GM18861 (cell line): ENCODE measurements around the gene RPL12.

Source experiments
- ATAC-seq: cut with Tn5 transposase; IDR thresholded peaks from one replicate; pipeline ENCODE4 v1.9.1; 2021; ENCODE audit not compliant: unreplicated experiment

Gene RPL12

DNA sequence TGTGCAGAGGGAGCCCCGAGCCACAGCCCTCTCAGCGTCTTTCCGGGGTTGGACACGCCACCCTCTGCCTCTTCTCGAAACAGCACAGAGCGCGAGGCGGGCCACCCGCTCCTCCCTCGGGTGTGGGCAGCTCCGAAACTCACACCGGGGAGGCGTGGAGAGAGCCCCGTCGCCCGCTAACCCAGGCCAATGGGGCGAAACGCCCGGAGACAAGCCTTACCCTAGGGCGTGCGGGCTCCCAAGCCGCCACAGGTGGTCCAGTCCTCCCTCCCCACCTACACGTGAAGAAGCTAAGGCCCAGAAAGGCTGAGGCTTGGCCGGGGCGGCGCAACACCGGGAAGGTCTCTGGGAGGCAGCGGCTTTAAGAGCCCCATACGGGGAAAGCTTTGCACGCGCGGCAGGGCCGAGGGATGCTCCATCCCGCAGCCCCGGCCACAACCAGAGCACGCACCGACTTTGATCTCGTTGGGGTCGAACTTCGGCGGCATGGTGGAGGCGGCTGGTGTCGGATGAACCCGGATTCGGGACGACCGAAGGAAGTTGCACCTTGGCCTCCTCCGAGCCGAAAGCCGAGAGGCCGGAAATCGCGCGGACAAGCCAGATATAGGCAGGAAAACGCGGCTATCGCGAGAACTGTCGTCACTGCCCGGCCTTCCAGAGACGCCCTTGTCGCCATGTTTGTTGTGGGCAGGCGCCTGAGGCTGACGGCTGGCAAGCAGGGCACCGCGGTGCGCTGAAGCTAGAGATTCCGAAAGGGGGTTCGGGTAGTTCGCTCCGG lies at the start of gene RPL12, which contains the start of gene LRSAM1:
TSS of gene RPL12 (minus strand) at position 577 of the 778 bp plus-strand sequence. CDS start at position 488, 89 bp downstream.
TSS of gene LRSAM1 (plus strand) at position 681 of the 778 bp plus-strand sequence. CDS start 3,018 bp downstream, outside the sequence.
- peak; percentile 70 for ATAC-seq

- no peak for ATAC-seq
These were observed 49.7 kb upstream of the RPL12 start for GRCh38 chr9:127500862-127501261.

DNA sequence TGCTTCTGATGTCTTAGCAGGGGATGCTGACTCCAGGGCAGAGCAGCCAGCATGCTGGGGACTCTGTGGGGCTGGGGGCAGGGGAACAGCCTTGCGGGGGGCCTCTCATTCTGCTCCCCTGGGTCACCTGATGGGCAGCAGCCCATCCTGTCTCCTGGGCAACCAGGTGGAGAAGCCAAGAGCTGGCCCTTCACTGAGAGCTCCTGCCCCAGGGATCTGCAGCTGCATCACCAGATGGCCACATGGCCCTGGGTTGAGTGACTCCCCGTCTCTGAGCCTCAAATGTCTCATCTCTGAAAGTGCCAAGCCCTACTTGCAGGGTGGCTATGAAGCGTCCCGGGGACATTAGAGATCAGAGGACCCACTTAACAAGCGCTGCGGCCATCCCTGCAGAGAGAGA lies 49.2 kb upstream of the RPL12 start:
- no peak for ATAC-seq

GRCh38 chr9:127498298-127498697 lies 47.1 kb upstream of the RPL12 start:
- ATAC-seq: no peak

GRCh38 chr9:127497656-127498290 lies 46.6 kb upstream of the RPL12 start:
- ATAC-seq: no peak

GRCh38 chr9:127496974-127497373 lies 45.8 kb upstream of the RPL12 start:
- no peak for ATAC-seq

GRCh38 chr9:127495884-127496555 lies 44.8 kb upstream of the RPL12 start:
- ATAC-seq: no peak

- ATAC-seq: no peak
These were observed 43.1 kb upstream of the RPL12 start for GRCh38 chr9:127494304-127494702.

GRCh38 chr9:127493592-127494303 lies 42.5 kb upstream of the RPL12 start:
- no peak for ATAC-seq

DNA sequence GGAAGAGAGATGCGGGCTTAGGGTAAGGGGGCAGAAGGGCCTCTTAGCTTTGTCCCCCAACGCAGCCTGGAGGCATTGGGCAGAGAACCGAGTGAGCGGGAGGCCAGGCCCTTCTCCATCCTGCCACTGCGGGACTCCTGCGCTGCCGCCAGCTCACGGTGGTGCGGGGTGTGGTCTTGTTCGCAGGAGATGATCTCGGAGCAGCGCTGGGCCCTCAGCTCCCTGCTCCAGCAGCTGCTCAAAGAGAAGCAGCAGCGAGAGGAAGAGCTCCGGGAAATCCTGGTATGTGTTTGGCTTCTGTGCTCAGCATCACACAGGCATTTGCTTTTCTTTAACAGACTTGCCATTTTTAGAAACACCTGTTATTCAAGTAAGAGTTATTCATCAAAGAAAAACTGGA lies 41.4 kb upstream of the RPL12 start:
- no peak for ATAC-seq

DNA sequence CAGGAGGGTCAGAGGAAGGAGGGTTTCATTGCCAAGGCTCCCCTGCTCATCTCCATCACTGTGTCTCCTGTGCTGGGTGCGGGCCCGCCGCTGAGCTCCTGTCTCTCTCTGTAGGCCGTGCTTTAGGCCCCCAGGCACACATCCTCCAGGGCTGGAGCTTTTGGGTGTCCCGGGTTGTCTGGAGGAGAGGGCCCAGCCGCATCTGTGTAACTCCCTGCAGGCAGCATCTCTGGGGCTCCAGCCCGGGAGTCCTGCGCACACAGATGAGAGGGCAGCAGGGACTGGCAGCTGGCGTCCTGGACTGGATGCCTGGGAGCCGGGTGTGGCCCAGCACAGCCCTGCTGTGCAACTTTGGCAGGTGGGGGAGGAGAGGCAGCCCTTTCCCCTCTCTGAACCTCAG lies 40.3 kb upstream of the RPL12 start:
- ATAC-seq: no peak

DNA sequence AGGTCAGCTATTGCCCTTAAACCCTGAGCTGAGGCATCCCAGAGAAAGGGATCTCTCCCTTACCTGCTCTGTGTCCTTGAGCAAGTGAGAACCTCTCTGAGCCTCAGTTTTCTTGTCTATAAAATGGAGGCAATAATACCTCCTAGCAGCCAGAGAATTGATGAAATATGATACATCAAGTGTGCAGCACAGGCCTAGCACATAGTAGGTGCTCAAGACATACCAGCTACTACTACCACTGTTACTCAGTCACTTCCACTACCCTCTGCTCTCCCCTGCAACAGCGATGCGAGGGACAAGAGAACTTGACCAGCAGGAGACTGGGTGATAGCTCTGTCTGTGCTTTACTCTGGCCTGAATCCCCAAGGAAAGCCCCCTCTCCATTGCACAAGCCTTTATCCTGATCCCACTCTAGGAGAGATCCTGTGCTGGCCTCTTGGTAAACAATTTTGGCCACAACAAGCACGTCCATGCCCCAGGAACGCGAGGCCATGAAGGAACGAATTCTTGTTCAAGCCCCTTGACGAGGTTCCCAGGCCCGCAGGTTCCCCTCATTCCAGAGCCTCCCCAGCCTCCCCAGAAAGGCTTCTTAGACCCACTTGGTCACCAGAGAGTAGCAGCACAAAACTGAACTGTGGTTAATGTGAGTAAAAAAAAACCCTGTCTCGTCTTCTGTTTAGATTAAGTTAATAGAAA lies 39.5 kb upstream of the RPL12 start:
- ATAC-seq: no peak

DNA sequence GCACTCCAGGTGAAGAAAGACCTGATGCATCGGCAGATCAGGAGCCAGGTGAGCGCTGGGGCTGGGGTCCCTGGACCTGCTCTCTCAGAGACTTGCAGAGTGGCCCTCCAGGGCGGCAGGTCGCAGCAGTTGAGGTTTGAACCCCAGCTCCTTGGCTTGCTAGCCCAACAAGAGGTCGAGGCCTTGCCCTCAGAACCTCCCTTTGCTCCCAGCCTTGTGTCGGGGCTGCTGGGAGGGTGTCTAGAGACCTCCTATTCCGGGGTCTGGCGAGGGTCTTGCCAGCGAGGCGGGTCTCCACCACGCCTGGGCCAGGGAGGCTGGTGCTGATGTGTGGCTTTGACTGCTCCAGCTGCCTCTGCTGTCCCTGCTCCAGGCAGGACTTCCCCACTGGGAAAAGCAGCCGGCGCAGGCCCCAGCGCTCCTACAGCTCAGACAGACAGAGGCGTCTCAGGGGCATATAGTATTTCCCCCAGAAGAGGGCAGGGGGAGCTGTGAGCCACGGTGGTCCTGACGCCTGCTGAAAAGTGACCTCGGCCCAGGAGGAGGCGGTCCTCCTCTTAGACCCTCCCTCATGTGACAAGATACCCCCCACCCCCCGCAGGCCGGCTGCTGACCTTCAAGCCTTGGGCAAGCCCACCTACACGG lies 38.4 kb upstream of the RPL12 start:
- no peak for ATAC-seq

DNA sequence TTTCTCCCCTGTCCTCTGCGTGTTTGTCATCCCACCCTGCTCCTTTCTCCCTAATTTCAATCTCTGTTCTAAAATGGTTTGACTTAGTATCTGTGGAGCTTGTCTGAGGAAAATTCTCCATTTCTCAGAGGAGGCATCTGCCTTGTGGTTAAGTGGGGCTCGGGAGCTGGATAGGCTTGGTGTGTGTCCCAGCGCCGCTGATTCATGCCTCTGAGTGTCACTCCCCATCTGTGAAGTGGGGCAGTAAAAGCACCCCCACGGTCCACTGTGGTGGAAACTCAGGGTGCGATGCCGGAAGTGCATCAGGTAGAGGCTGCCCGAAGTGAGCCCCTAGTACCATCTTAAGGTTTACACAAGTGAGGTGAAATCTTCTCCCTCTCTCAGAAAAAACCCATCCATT lies 37.7 kb upstream of the RPL12 start:
- no peak for ATAC-seq

GRCh38 chr9:127485995-127486394 lies 34.8 kb upstream of the RPL12 start:
- no peak for ATAC-seq

DNA sequence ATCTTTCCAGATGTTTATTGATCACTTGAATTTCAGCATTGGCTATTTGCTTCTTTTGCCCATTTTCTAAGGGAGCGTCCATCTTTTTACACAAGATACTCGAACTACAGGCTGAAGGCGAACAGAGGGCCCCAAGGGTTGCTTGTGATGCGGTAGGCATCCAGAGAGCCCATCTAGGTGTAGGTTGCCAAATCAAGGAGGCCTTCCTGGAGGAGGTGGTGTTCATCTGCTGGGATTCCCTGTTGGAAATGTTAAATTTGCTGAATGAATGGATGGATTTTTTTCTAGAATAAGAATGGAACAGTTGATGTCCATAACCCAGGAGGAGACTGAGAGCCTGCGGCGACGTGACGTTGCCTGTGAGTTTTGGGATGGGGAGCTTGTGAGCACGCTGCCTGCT lies 31.5 kb upstream of the RPL12 start:
- ATAC-seq: no peak

GRCh38 chr9:127479507-127480081 lies 28.4 kb upstream of the RPL12 start:
- no peak for ATAC-seq

DNA sequence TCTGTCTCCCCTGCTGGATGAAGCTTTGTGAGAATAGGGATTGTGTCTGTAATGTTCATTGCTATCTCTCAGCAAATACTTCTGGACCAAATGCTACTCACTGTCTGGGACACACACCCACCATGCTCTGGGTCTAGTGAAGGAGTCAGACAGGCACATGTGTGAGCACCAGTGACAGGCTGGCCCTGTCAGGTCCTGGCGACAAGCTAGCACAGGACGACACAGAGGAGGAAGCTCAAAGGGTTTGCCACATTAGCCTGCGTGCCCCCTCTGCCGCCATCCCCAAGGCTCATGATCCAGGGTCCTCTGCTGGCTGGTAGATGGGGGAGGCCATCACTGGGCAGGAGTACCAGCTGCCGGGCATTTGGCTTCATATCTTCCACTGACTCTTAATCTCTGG lies 23.4 kb upstream of the RPL12 start:
- no peak for ATAC-seq

DNA sequence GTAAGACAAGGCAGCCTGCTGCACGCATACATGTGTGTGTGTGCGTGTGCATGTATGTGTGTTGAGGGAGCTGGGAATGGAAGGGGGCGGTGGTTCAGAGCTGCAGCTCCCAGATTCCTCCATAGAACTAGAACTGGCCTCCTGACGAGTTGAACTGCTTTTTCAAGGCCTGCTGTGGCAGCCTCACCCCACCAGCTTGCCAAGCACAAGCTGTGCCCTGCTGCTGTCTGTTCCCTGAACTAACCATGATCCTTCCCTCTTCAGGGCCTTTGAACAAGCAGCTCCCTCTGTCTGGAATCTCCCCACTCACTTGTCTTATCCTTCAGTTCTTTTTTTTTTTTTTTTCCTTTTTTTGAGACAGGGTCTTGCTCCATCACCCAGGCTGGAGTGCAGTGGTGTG lies 22.7 kb upstream of the RPL12 start:
- no peak for ATAC-seq

DNA sequence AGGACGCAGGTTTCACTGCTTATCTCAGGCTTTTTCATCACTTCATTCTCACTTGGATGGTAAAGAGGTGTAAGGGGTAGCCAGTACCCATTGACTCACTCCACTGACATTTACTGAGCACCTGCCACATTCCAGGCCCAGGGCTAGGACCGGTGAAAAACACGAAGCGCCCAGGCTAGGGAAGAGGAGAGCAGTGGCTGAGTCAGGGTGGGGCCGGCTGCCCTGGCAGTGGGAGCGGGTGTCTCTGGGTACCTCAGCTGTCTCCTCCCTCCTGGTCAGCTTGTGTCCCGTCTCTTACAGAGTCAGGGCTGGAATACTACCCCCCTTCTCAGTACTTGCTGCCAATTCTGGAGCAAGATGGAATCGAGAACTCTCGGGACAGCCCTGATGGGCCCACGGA lies 22.3 kb upstream of the RPL12 start:
- no peak for ATAC-seq
